CD4-positive, alpha-beta T cell treated with Interleukin-12 subunit alpha and Interleukin-12 subunit beta, for 1 hour (primary cell): ENCODE data around the gene CTSF.
A peak's percentile ranks its signal among the peaks of the same experiment; 100 is the strongest.
"Not testable (repeated sequence)": the region's sequence is repeated elsewhere in the genome, so short reads cannot be mapped to it uniquely, and the experiment has no call there.

Source experiments
- DNase-seq: peaks from one replicate; pipeline ENCODE4 v3.0.0-alpha.2; 2020

CTSF gene

DNA sequence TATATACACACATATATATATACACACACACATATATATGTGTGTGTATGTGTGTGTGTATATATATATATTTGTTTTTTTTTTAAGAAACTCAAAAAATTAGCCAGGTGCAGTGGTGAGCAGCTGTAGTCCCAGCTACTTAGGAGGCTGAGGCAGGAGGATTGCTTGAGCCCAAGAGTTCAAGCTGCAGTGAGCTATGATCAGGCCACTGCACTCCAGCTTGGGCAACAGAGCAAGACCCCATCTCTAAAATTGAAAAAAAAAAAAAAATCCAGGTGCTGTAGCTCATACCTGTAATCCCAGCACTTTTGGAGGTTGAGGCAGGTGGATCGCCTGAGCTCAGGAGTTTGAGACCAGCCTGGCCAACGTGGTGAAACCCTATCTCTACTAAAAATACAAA lies 20.9 kb upstream of the CTSF start:
- DNase-seq: not testable (repeated sequence)

DNA sequence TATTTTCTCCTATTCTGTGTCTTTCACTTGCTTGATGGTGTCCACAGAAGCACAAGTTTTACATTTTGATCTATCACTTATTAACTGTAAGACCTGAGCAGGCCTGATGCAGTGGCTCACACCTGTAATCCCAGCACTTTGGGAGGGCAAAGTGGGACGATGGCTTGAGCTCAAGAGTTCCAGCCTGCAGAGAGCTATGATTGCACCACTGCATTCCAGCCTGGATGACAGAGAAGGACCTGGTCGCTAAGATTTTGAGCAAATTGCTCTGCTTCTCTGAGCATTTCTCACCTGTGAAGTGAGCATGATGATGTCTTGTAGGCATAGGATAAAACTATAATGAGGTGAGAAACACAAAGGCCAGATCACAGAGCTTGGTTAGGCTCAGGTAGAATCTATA lies 17.7 kb upstream of the CTSF start:
- no peak for DNase-seq

DNA sequence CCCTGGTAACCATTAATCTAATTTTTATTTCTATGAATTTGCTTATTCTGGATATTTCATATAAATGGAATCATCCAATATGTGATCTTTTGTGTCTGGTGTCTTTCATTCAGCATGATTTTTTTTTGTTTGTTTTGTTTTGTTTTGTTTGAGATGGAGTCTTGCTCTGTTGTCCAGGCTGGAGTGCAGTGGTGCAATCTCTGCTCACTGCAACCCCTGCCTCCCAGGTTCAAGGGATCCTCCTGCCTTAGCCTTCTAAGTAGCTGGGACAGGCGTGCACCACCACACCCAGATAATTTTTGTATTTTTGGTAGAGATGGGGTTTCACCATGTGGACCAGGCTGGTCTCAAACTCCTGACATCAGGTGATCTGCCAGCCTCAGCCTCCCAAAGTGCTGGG lies 17.0 kb upstream of the CTSF start:
- DNase-seq: not testable (repeated sequence)

DNA sequence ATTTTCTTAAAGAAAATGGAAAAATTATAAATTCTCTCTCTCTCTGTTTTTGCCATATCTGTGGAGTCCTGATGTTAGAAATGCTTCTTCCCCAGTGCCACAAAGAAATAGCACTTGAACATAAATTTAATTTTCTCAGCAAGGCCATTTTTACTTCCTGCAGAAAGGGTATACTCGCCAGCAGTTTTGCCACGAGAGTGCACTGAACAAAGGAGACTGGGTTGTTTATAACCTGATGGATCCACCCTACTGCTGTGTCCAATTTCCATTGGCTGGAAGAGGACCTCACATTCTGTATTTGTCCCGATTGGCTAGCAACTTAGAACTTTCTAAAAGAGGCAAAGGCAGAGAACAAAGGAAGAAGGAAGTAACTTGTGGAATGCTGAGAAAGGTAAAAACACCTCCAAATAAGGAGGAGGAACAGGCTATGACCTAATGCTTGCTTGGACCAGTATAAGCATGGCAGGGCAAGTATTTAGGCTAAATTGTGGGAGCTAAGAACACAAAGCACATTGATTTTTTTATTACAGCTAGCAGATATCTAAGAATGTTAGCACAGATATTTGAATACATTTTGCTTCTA lies 14.2 kb upstream of the CTSF start:
- DNase-seq: not testable (repeated sequence)

DNA sequence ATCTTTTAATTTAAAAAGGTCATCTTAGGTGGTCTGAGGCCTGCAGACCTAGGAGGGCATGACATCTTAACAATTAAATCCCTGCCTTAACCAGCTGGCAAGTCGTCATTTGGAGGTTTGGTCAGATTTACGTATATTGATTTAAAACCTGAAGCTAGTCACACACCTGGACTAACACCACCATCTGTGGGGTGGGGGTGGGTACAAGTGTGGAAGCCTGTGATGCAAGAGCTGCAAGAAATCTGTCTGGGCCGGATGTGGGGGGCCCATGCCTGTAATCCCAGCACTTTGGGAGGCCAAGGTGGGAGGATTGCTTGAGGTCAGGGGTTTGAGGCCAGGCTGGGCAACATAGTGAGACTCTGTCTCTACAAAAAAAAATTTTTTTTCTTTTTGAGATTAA lies 12.9 kb upstream of the CTSF start:
- DNase-seq: no peak

DNA sequence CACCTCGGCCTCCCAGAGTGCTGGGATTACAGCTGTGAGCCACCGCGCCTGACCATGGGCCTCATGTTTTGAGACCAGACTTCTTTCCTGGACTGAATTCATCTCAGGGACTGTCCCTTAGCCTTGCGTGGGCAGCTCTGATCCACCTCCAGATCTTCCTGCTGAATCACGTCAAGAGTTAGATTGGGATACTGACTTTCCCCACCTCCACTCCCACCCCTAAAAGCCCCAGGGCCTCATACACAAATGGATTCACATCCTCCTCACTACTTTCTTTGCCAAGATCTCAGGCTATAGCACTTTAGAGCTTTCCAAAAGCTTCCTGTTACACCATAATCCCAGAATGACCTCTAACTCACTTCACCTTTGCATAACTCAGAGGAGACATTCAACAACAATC lies 12.4 kb upstream of the CTSF start:
- no peak for DNase-seq

DNA sequence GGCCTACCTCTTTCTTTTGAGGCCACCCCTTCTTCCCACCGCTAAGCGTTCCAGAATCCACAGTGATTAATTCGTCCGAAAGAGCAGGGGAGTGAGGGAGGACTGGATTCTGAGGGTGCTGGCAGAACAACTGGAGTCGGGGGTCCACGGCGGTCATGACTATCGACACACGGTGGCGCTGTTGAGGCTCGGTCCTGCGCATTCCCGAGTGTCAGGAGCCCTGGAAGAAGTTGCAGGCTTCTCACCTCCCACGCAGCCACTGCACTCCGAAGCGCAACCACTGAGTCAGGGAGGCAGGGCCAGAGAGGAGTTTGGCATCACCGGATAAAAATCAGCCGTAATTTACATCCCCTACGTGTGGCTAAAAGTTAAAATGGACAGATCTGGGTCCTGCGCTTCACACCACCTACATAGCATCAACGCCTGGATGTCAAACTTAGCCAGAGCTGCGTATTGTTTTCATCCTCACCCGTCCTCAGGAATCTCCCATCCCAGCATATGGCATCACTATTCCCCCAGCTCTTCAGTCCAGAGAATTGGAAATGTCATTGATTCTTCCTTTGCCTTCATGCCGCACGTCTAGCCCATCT lies 10.7 kb upstream of the CTSF start:
- DNase-seq: peak; percentile 80

DNA sequence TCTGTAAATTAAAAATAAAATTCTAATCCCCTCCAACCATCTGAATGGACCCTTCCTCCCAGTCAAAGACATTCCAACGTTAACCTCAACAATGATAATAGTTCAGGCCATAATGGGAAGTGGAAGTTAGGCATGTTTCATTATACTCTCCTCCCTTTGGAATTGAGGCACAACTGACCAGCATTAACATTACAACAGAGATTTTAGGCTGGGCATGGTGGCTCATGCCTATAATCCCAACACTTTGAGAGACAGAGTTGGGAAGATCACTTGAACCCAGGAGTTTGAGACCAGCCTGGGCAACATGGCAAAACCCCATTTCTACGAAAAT lies 2.4 kb upstream of the CTSF start:
- no peak for DNase-seq

DNA sequence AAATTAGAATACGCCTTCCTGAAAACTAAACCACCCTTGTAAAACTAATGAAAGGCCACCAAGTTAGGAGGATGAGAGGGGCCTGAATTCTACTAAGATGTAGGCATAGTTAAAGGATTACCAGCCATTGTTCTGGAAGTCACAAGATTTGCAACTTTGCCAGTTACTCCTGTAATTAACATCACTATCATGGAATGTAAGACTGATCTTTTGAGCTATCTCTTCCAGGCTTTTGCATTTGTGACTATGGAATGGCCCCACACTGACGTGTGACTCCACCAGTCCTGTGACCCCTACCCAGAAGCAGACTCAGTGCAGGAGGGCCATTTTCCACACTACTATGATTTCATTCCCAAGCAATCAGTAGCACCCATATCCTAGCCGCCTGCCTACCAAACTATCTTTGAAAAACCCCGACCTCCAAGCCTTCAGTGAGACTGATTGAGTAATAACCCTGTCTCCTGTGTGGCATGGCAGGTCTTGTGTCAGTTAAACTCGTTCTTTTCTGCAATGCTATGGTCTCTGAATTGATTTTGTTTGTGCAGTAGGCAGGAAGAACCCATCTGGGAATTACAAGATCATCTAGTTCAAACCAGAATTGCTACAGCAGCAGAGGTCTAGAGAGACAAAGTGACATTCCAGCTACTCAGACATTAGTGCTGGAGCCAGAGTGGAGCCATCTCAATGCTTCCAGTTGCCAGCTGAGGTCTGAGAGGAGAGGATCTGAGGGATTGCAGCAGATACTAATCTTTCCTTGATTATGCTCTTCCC lies 1.9 kb upstream of the CTSF start:
- no peak for DNase-seq

DNA sequence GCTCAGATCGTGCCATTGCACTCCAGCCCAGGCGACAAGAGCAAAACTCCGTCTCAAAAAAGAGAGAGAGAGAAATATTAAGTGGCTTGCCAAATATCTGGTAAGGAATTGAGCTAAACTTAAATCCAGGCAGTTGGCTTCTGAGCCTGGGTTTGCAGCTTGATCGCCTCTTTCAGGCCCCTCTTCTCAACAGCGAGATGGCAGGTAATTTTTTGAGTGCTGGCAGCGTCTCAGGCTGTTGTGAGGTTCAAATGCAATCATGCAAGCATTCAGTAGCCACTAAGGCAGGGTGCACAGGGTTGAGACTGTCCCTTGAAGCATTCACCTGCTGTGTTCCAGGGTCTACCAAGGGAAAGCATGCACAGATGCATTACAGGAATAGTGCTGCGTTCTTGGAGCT lies 670 bp upstream of the CTSF start:
- no peak for DNase-seq

DNA sequence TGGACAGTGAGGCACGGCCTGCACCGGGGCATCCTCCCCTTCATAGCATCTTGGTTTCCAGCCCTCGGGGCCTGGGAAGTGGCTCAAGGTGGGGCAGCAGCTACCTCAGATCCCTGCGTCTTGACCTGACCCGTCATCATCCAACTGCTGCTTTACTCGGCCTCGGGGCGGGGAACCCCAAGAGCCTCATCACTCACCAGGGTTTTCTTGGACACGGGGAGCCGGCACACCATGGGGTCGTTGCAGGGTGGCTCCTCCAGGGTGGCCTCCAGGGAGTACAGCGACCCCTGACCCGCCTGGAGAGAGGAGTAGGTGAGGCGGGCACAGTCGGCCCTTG lies 651 bp downstream of the CTSF start:
- DNase-seq: no peak

DNA sequence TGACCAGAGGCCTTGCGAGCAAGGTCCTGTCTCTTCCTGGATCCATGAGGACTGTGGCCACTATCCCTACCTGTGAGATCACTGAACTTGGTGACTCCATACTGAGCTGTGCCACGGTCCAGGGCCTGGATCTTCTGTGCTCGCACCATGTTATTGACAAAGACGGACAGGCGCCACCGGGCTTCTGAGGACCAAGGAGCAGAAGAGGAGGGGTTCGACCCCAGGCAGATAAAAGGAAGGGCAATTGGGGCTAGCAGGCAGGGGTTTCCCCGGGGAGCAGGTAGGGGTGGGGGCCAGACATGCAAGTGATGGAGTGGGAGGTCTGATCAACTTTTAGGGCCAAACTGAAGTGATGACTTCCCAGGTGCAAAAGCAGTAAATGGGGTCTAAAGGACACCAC lies 2.2 kb downstream of the CTSF start:
- no peak for DNase-seq

DNA sequence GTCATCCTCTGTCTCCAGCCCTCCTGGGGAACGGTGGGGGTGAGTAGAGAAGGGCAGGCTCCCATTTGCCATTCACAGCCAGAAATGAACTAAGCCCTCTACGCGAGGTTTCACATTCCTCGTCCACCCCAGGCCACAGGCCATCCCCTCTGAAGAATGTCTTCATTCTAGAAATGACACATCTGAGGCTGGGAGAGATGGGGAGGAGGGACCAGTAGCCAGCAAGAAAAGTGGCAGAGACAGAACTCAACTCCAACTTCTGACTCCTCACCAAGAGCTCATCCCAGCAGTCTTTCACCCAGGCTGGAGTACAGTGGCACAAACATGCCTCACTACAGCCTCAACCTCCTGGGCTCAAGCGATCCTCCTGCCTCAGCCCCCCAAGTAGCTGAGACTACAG lies 3.4 kb downstream of the CTSF start:
- DNase-seq: no peak

DNA sequence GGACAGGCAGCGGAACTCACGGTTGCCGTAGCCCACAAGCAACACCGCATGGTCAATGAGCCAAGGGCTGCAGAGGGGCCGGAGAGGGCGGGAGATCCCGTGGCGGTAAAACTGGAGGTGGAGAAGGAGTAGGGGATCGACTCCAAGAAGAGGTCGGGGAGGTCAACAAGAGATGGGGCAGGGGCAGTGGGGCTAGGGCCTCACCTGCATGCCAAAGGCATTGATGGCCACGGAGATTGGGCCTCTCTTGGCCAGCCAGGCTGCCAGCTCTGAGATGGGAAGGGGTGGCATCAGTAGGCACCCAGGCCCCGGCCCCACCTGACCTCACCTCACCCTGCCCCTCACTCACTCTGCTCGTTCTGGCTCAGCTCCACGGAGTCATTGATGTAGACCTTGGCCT lies 3.9 kb downstream of the CTSF start:
- DNase-seq: no peak

DNA sequence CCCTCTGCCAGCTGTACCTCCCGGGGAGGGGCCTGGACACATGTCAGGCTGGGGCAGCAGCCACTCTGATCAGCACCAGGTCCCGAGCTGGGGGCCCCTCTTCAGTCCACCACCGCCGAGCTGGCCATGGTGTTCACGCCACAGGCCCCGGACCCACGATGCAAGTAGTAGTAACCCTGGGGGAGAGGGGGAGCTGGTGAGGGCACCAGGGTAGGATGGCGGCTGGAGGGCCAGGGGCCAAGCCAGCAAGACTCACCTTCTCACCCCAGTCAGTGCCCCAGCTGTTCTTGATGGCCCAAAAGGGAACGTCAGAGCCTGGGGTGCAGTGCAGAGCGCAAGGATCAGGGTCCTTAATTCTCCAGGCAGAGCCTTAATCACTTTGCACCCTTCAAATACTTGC lies 4.6 kb downstream of the CTSF start:
- DNase-seq: no peak

DNA sequence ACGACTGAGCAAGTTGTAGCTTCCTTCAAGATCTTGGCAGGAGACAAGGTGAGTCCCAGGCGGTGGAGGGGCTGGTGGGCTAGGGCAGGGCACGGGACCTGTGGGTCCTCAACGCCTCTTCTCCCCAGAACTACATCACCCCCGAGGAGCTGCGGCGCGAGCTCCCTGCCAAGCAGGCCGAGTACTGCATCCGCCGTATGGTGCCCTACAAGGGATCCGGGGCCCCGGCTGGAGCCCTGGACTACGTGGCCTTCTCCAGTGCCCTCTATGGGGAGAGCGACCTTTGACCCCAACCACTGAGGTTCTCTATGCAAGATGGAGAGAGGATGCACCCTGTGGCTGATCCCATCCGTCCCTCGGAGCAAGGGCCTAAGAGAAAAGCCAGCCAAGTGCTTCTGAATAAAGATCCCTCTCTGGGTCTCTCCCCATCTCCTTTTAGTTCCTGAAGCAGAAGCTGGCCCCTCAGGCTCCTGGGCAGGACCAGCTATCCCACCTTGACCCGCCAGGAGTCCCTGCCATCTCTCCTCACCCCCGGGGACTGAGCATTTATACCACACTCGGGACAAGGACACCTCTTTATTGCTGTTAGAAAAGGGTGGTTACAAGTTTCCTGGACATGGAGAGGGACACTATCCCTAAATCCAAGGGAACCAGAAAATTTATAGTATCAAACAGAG lies 5.4 kb downstream of the CTSF start:
- DNase-seq: no peak

DNA sequence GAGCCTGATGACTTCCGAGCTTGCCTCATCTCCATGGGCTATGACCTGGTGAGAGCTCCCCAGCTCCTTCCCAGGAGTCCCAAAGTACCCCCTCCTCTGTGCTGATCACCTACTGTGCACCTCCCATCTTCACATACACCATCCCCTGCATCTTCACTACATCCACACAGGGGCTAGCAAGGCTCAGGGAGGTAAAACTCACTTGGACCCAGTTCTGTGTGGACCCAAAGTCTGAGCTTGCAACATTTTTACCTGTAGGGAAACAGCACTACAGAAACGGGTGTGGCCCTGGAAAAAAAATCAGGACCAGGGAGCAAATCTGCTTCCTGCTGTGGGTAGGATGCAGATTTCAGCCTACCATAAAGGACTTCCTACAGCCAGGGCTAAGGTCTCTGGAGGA lies 6.1 kb downstream of the CTSF start:
- DNase-seq: no peak

DNA sequence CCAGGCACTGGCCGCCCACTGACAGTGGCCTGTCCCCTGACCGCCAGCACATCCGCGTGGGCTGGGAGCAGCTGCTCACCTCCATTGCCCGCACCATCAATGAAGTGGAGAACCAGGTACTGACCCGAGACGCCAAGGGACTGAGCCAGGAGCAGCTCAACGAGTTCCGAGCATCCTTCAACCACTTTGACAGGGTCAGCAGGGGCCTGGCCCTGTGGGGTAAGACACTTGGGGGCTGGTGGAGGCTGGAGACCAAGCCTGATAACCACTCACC lies 6.5 kb downstream of the CTSF start:
- no peak for DNase-seq

DNA sequence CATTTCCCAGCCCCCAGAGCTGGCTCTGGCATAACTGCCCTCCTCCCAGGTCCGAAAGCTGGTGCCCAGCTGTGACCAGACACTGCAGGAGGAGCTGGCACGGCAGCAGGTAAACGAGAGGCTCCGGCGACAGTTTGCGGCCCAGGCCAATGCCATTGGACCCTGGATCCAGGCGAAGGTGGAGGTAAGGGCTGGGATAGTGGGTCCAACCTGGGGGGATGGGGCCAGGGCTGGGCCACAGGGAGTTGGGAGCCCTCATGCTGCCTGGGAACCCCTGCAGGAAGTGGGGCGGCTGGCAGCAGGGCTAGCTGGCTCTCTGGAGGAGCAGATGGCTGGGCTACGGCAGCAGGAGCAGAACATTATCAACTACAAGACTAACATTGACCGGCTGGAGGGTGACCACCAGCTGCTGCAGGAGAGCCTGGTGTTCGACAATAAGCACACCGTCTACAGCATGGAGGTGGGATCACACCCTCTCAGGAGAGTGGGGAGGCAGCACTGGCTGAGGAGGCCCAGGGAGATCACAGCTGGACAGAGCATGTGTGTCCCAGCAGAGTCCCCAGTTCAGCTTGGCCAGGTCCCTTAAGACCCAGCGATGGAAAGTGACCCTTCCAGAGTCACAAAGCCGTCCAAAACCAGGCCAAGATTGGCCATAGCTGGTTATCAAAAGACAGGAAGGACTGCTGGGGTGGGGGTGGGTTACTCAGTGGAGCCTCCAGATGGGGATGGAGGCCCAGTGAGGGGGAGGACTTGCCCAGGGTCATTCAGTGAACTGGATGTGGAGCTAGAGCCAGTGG lies 7.0 kb downstream of the CTSF start:
- DNase-seq: no peak

DNA sequence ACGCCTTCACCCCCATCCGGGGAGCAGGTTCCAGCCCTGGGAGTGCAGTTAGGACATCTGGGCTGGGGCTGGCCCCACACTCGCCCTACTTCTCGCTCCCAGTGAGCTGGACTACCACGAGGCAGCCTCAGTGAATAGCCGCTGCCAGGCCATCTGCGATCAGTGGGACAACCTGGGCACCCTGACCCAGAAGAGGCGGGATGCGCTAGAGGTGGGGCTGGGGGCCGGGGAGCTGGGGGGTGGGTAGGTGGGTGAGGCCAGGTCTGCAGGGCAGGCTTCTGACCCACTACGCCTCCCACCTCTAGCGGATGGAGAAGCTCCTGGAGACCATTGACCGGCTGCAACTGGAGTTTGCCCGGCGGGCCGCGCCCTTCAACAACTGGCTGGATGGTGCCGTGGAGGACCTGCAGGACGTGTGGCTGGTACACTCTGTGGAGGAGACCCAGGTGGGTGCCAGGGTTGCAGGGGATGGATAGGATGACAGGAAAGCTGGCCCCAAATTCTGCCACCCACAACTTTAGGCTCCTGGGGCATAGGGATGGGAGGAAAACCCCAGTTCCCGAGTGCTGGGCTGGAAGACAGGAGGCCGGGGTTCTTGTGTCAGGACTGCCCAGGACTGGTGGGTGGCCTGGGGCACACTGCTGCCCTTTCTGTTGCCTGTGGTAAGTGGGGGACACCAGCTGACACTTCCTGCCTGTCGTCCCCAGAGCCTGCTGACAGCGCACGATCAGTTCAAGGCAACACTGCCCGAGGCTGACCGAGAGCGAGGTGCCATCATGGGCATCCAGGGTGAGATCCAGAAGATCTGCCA lies 8.3 kb downstream of the CTSF start:
- DNase-seq: no peak

DNA sequence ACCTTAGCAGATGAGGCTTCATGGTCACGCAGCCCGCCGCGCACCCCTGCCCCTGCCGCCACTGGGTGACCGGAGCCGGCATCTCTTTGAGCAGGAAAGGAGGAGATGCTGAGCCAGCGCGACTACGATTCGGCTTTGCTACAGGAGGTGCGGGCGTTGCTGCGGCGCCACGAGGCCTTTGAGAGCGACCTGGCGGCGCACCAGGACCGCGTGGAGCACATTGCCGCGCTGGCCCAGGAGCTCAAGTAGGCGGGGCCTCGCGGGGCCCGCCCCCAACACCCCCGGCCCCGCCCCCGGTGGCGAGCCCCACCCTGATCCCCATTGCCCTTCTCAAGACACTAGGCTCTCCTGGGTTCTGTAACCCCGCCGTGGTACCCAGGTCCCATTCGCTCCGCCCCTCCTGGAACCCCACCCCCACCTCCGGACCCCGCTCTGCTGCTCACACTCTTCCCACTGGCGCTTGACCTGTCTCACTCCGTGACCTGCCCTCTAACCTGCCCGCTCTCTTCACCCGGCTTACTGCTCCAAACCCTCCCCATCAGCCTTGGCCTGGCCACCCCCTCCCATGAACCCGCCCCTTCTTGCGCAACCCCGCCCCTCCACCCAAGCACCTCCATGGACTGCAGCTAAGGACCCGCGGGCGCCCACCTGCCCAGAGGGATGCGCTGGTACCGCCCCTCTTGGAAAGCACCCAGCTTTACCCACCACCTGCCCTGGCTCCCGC lies 9.1 kb downstream of the CTSF start:
- peak; percentile 53 for DNase-seq

DNA sequence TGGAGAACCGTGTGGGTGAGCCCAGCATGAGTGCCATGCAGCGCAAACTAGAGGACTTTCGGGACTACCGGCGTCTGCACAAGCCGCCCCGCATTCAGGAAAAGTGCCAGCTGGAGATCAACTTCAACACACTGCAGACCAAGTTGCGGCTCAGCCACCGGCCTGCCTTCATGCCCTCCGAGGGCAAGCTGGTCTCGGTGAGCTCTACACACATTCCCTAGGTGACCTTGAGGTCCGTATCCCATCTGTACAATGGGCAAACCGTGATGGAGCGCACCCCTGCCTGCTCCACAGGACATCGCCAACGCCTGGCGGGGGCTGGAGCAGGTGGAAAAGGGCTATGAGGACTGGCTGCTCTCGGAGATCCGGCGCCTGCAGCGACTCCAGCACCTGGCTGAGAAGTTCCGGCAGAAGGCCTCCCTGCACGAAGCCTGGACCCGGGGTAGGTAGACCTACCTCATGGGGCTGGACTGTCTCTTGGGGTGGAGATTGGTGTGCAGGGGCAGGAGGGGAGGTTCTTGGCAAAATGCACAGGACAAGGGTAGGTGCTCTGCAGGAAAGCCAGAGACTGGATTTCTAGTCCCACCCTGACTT lies 10.6 kb downstream of the CTSF start:
- no peak for DNase-seq
